Measurements from ENCODE around the gene P4HA2. TPM values are rescaled to one million over a fixed set of nuclear protein-coding genes. Genes with fewer than 3 reads are reported as not detected.

Gene P4HA2
- total and polyA plus RNA-seq, 2 of the 13 experiments (the other 11 are each of a cell fraction or from before 2014, with no cell fraction given): 37.7 to 126 TPM

DNA sequence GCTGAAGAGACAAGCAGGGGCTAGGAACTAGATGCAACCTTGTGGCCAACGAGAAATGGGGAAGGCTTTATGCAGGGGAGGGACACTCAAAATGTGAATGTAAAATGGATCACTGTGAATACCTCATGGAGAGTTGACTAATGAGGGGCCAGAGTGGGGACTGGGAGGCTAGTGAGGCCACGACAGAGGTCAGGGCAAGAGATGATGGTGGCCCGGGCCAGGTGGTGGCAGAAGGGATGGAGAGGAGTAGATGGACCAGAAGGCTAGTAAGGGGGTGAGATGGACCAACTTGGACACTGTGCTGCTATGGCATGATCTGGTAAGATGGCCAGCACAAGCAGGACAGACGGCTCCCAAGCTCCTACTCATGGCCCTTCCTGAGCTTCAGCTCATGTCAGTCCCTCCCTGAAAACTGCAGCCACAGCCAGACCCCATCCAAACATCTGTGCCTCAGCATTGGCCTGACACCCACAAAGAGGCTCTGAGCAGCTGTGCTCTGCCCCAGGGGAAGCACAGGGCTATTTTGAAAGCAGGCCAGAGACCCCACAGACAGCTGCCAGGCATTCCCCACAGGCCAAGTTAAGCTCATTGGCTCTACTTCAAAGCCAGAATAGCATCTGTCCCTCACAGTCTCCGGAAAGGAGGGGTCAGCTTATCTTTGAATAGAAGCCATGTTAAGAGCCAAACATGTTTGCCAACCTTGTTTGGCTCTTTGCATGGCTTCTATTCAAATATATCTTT, 22.1 kb downstream of the P4HA2 start:
- no peak for TF ChIP-seq ZSCAN9 (CRISPR knock-in tag; IDR thresholded peaks at IDR 0.05; ENCODE audit: borderline replicate concordance)
- Histone ChIP-seq H4K20me1 (ENCODE audit: insufficient read depth, low read length) (no peaks in the 10 kb centered on the region), H3K4me1 (ENCODE audit: insufficient read depth, low read length) (no peaks in the 10 kb centered on the region), H3K27me3 (ENCODE audit: control insufficient read depth in 1 of 2, insufficient read depth in 2 of 2, low read length in 2 of 2) (no peaks in the 10 kb centered on the region), H3K9ac (ENCODE audit: insufficient read depth, low read depth, low read length) (no peak overlapping the region), H3K4me2 (ENCODE audit: low read depth, low read length) (no peak overlapping the region), H3K27ac (ENCODE audit: extremely low read length, insufficient read depth, low read length) (no peak overlapping the region), H3K79me2 (ENCODE audit: insufficient read depth, low read length) (no peaks in the 10 kb centered on the region), H3K36me3 (replicated peaks in 1 of 2; ENCODE audit: control insufficient read depth in 1 of 2, insufficient read depth in 2 of 2, low read length in 2 of 2) (peaks cover 12 to 60% of the 10 kb centered on the region in 2 experiments), H3K9me3 (ENCODE audit: low read length) (no peaks in the 10 kb centered on the region), H3K4me3 (replicated peaks in 1 of 3; ENCODE audit: insufficient read depth in 1 of 3, low read depth in 2 of 3, low read length in 3 of 3) (no peak overlapping the region), H2AFZ (ENCODE audit: low read length) (no peak overlapping the region)
- FAIRE-seq (no peak), ATAC-seq (no peak), DNase-seq (ENCODE audit: low spot score) (no peak)
- 90% methylated on average over 4 of the region's 5 CpGs for WGBS (ENCODE audit: low lambda C conversion rate)
- POLR2A ChIA-PET: no interaction called here
- in situ Hi-C loops (cut with HindIII; ENCODE audit: extremely low pct_ligation_motif_present, low pct_unique_long_range_greater_than_20kb) (no loop called here), intact Hi-C loops (cut with micrococcal nuclease; ENCODE audit: unreplicated experiment) (no loop called here)
- BruUV-seq (replicated peaks): no TSS peak
- CTCF ChIA-PET (ENCODE audit: low intra/inter-chr PET ratio, low total read pairs): no interaction called here

DNA sequence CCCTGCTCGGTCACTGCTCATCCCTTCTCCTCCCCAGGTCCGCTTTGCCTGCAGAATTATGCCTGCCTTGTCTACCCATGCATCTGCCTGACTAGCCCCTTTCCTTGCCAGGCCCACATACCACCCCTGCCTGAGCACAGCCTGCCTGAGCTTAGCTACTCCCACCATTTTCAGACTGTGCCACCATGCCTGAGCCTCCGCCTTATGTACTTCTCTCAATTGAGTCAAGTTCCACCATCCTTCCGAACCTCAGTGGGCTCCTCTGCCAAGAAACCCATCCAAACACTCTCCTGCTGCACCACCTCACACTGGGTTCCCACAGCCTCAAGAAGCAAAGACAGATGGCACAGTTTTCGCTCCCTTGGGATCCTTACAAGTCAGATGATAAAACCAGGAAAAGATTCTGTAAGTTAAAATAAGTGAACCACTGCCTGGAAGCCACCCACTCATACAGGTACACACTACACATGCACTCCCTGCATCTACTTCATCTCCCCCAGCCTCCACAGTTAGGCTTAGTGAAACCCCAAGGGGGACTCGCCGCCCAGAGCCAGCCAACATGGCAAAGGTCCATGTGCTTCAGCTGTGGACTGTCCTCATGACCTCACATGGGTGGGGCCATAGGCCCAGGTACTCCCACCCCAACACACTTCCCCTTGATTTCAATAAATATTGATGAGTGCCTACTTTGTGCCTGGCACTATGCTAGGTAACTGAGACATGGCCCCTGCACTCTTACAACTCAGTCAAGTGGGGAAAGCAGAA, 23.1 kb downstream of the P4HA2 start:
- POLR2A ChIA-PET: no interaction called here
- Histone ChIP-seq H3K4me3 (replicated peaks in 1 of 3; ENCODE audit: insufficient read depth in 1 of 3, low read depth in 2 of 3, low read length in 3 of 3) (no peak overlapping the region), H3K4me1 (ENCODE audit: insufficient read depth, low read length) (no peaks in the 10 kb centered on the region), H3K36me3 (replicated peaks in 1 of 2; ENCODE audit: control insufficient read depth in 1 of 2, insufficient read depth in 2 of 2, low read length in 2 of 2) (peaks cover 12 to 54% of the 10 kb centered on the region in 2 experiments), H3K27me3 (ENCODE audit: control insufficient read depth in 1 of 2, insufficient read depth in 2 of 2, low read length in 2 of 2) (no peaks in the 10 kb centered on the region), H3K9me3 (ENCODE audit: low read length) (no peaks in the 10 kb centered on the region), H2AFZ (ENCODE audit: low read length) (no peak overlapping the region), H3K27ac (ENCODE audit: extremely low read length, insufficient read depth, low read length) (no peak overlapping the region), H4K20me1 (ENCODE audit: insufficient read depth, low read length) (no peaks in the 10 kb centered on the region), H3K9ac (ENCODE audit: insufficient read depth, low read depth, low read length) (no peak overlapping the region), H3K79me2 (ENCODE audit: insufficient read depth, low read length) (no peaks in the 10 kb centered on the region), H3K4me2 (ENCODE audit: low read depth, low read length) (no peak overlapping the region)
- no TSS peak for BruUV-seq (replicated peaks)
- no peak for DNase-seq (ENCODE audit: low spot score)
- CTCF ChIA-PET (ENCODE audit: low intra/inter-chr PET ratio, low total read pairs): no interaction called here
- no peak for ATAC-seq
- intact Hi-C loops (cut with micrococcal nuclease; ENCODE audit: unreplicated experiment) (no loop called here), in situ Hi-C loops (cut with HindIII; ENCODE audit: extremely low pct_ligation_motif_present, low pct_unique_long_range_greater_than_20kb) (no loop called here)
- WGBS (ENCODE audit: low lambda C conversion rate): 95% methylated on average over 5 of the region's 7 CpGs
- FAIRE-seq: no peak
- TF ChIP-seq, protein P1, sequence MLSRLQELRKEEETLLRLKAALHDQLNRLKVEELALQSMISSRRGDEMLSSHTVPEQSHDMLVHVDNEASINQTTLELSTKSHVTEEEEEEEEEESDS (CRISPR knock-in tag; IDR thresholded peaks at IDR 0.05; ENCODE audit: borderline replicate concordance): no peak
- no peak for TF ChIP-seq ZKSCAN8 (CRISPR knock-in tag; IDR thresholded peaks at IDR 0.05; ENCODE audit: borderline replicate concordance)
- TF ChIP-seq PAX8 (CRISPR knock-in tag; IDR thresholded peaks at IDR 0.05; ENCODE audit: borderline replicate concordance): no peak
- TF ChIP-seq MEIS2 (CRISPR knock-in tag; IDR thresholded peaks at IDR 0.05): no peak
- TF ChIP-seq, protein P2, sequence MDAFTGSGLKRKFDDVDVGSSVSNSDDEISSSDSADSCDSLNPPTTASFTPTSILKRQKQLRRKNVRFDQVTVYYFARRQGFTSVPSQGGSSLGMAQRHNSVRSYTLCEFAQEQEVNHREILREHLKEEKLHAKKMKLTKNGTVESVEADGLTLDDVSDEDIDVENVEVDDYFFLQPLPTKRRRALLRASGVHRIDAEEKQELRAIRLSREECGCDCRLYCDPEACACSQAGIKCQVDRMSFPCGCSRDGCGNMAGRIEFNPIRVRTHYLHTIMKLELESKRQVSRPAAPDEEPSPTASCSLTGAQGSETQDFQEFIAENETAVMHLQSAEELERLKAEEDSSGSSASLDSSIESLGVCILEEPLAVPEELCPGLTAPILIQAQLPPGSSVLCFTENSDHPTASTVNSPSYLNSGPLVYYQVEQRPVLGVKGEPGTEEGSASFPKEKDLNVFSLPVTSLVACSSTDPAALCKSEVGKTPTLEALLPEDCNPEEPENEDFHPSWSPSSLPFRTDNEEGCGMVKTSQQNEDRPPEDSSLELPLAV (CRISPR knock-in tag; conservative IDR thresholded peaks at IDR 0.05; ENCODE audit: low read depth): no peak
- TF ChIP-seq FOXK1 (CRISPR knock-in tag; IDR thresholded peaks at IDR 0.05; ENCODE audit: borderline replicate concordance, low read depth): no peak
- no peak for TF ChIP-seq CCAR2 (optimal IDR thresholded peaks at IDR 0.05; ENCODE audit: low read depth, low read length)
- no peak for TF ChIP-seq ZNF614 (CRISPR knock-in tag; IDR thresholded peaks at IDR 0.05; ENCODE audit: borderline replicate concordance)
- no peak for TF ChIP-seq HOXA9 (CRISPR knock-in tag; IDR thresholded peaks at IDR 0.05; ENCODE audit: borderline replicate concordance)
- TF ChIP-seq, protein P3, sequence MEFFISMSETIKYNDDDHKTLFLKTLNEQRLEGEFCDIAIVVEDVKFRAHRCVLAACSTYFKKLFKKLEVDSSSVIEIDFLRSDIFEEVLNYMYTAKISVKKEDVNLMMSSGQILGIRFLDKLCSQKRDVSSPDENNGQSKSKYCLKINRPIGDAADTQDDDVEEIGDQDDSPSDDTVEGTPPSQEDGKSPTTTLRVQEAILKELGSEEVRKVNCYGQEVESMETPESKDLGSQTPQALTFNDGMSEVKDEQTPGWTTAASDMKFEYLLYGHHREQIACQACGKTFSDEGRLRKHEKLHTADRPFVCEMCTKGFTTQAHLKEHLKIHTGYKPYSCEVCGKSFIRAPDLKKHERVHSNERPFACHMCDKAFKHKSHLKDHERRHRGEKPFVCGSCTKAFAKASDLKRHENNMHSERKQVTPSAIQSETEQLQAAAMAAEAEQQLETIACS (CRISPR knock-in tag; IDR thresholded peaks at IDR 0.05): no peak
- TF ChIP-seq RELA (CRISPR knock-in tag; IDR thresholded peaks at IDR 0.05): no peak
- no peak for TF ChIP-seq PRMT3 (CRISPR knock-in tag; IDR thresholded peaks at IDR 0.05; ENCODE audit: borderline replicate concordance, low read depth)
- no peak for TF ChIP-seq BHLHE40 (IDR thresholded peaks at IDR 0.05; ENCODE audit: low read length)
